Activated B cell treated with CpG ODN at 0.5 μM for 24 hours (primary cell): ENCODE measurements around the gene ANGEL1. TPM values are rescaled to one million over a fixed set of nuclear protein-coding genes. Genes with fewer than 3 reads are reported as not detected.
A peak's percentile ranks its signal among the peaks of the same experiment; 100 is the strongest.

Source experiments
- ATAC-seq: fragments of 200-7000 bp; cut with Tn5 transposase; one replicate; pipeline ENCODE4 v1.10.0; 2021; ENCODE audit warnings: low read depth, mild to moderate bottlenecking, moderate library complexity
- CTCF ChIA-PET: fragments of 350-600 bp; sonication (Branson Sonifier 250); formaldehyde crosslinking; loops from one replicate; lab custom pipeline; 2021; ENCODE audit warnings: antibody characterized with exemption; lab: Charles Lee
- POLR2A ChIA-PET: fragments of 350-600 bp; sonication (Branson Sonifier 250); formaldehyde crosslinking; loops from one replicate; lab custom pipeline; 2021; ENCODE audit warnings: antibody characterized with exemption; lab: Charles Lee
- DNase-seq: peaks from one replicate; pipeline ENCODE4 v3.0.0; 2022
- H3K27ac Mint-ChIP-seq: one replicate; pipeline ENCODE4 v1.8.0; 2020; ENCODE audit warnings: mixed read lengths
- H3K27me3 Mint-ChIP-seq: one replicate; pipeline ENCODE4 v1.8.0; 2021; ENCODE audit warnings: mixed read lengths
- H3K36me3 Mint-ChIP-seq: one replicate; pipeline ENCODE4 v1.8.0; 2021; ENCODE audit warnings: low read depth, mixed read lengths
- H3K4me1 Mint-ChIP-seq: one replicate; pipeline ENCODE4 v1.8.0; 2021; ENCODE audit warnings: mixed read lengths
- H3K4me3 Mint-ChIP-seq: one replicate; pipeline ENCODE4 v1.8.0; 2020; ENCODE audit warnings: mild to moderate bottlenecking, mixed read lengths
- H3K9me3 Mint-ChIP-seq: one replicate; pipeline ENCODE4 v1.8.0; 2020; ENCODE audit warnings: mixed read lengths
- CTCF ChIP-seq: fragments of 200-600 bp; IDR thresholded peaks from one replicate; pipeline ENCODE4 v1.8.0; 2022; ENCODE audit warnings: antibody characterized with exemption, mild to moderate bottlenecking
- intact Hi-C: fragments of 100-400 bp; cut with micrococcal nuclease; formaldehyde crosslinking; loops from one replicate; pipeline ENCODE4 v1.15.1; 2024
- total RNA-seq: library from RNA; stranded (reverse); gene quantifications from 2 replicates; pipeline ENCODE4 v1.2.3, GENCODE V29; 2022

The ANGEL1 gene
- total RNA-seq, 1 donor from 2014 or later = 17.9 TPM

- Mint-ChIP-seq H3K27me3 (peaks cover 22% of the 10 kb centered on the region), H3K27ac (peak overlapping the region; percentile 56), H3K4me1 (peaks cover 18% of the 10 kb centered on the region), H3K4me3 (no peak overlapping the region), H3K36me3 (no peaks in the 10 kb centered on the region), H3K9me3 (no peaks in the 10 kb centered on the region)
- no peak for DNase-seq
- CTCF ChIA-PET = no interaction called here
- POLR2A ChIA-PET = interaction anchor here (1.2 kb wide), 1 partner anchor 45 kb away, joined by 5 read pairs; the partner anchor contains the start of gene ANGEL1
- ATAC-seq = peak; percentile 95
- intact Hi-C loops = no loop called here
- no peak for TF ChIP-seq CTCF
These were observed 44.7 kb downstream of the ANGEL1 start for GRCh38 chr14:76767681-76768656.

GRCh38 chr14:76765461-76765931, 47.2 kb downstream of the ANGEL1 start:
- Mint-ChIP-seq H3K4me1 (peaks cover 28% of the 10 kb centered on the region), H3K4me3 (no peak overlapping the region), H3K27me3 (peaks cover 25% of the 10 kb centered on the region), H3K9me3 (no peaks in the 10 kb centered on the region), H3K36me3 (no peaks in the 10 kb centered on the region), H3K27ac (no peak overlapping the region)
- ChIA-PET POLR2A (no interaction called here), CTCF (interaction anchor here (0.9 to 1.4 kb wide), 2 partner anchors 19 to 55 kb away, joined by 3 read pairs; no protein-coding TSS in a partner anchor)
- no peak for ATAC-seq
- intact Hi-C loops = no loop called here
- TF ChIP-seq CTCF = no peak
- no peak for DNase-seq

- POLR2A ChIA-PET = no interaction called here
- Mint-ChIP-seq H3K9me3 (no peaks in the 10 kb centered on the region), H3K27ac (no peak overlapping the region), H3K4me1 (peaks cover 21% of the 10 kb centered on the region), H3K4me3 (peak overlapping the region; percentile 28), H3K27me3 (peaks cover 33% of the 10 kb centered on the region), H3K36me3 (no peaks in the 10 kb centered on the region)
- intact Hi-C loops = no loop called here
- ATAC-seq = no peak
- CTCF ChIA-PET = no interaction called here
- no peak for DNase-seq
- no peak for TF ChIP-seq CTCF
These were observed 49.3 kb downstream of the ANGEL1 start for GRCh38 chr14:76763096-76764041.

- peaks cover 38% of the 10 kb centered on the region for H3K27me3 Mint-ChIP-seq
These were observed 50.1 kb downstream of the ANGEL1 start for GRCh38 chr14:76762411-76763095.

More at GRCh38 chr14:76762411-76763095, 50.1 kb downstream of the ANGEL1 start:
- DNase-seq (no peak), ATAC-seq (no peak)
- CTCF ChIA-PET = no interaction called here
- intact Hi-C loops = no loop called here
- peaks cover 13% of the 10 kb centered on the region for H3K4me1 Mint-ChIP-seq
- peak overlapping the region; percentile 79 for H3K4me3 Mint-ChIP-seq
- H3K27ac Mint-ChIP-seq = no peak overlapping the region
- TF ChIP-seq CTCF = no peak
- no peaks in the 10 kb centered on the region for H3K9me3 Mint-ChIP-seq
- POLR2A ChIA-PET = no interaction called here
- H3K36me3 Mint-ChIP-seq = no peaks in the 10 kb centered on the region
